22Rv1 (cell line): Measurements from ENCODE around the gene RPS8.

ENCODE experiments used
- ZFX ChIP-seq: fragments of 450-650 bp; IDR thresholded peaks from 2 replicates; pipeline ENCODE4 v1.6.1; 2017; ENCODE audit warnings: antibody characterized with exemption, borderline replicate concordance
- TF ChIP-seq, protein P1 (sequence below): fragments of 450-650 bp; IDR thresholded peaks from 2 replicates; pipeline ENCODE4 v1.5.1; 2017; ENCODE audit warnings: mild to moderate bottlenecking

GRCh38 chr1:44788120-44788860, 12.9 kb downstream of the RPS8 start, which contains the start of gene BEST4:
- TF ChIP-seq, protein P1, sequence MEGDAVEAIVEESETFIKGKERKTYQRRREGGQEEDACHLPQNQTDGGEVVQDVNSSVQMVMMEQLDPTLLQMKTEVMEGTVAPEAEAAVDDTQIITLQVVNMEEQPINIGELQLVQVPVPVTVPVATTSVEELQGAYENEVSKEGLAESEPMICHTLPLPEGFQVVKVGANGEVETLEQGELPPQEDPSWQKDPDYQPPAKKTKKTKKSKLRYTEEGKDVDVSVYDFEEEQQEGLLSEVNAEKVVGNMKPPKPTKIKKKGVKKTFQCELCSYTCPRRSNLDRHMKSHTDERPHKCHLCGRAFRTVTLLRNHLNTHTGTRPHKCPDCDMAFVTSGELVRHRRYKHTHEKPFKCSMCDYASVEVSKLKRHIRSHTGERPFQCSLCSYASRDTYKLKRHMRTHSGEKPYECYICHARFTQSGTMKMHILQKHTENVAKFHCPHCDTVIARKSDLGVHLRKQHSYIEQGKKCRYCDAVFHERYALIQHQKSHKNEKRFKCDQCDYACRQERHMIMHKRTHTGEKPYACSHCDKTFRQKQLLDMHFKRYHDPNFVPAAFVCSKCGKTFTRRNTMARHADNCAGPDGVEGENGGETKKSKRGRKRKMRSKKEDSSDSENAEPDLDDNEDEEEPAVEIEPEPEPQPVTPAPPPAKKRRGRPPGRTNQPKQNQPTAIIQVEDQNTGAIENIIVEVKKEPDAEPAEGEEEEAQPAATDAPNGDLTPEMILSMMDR, result no peak
- TF ChIP-seq ZFX, result no peak
